Inflammatory macrophage treated with lipopolysaccharide for 4 hours (primary cell): Measurements from ENCODE around the gene SERPINA12.
A peak's percentile ranks its signal among the peaks of the same experiment; 100 is the strongest.

ENCODE experiments used
- DNase-seq: peaks from one replicate; pipeline ENCODE4 v3.0.0-alpha.2; 2020

SERPINA12 gene, protein sequence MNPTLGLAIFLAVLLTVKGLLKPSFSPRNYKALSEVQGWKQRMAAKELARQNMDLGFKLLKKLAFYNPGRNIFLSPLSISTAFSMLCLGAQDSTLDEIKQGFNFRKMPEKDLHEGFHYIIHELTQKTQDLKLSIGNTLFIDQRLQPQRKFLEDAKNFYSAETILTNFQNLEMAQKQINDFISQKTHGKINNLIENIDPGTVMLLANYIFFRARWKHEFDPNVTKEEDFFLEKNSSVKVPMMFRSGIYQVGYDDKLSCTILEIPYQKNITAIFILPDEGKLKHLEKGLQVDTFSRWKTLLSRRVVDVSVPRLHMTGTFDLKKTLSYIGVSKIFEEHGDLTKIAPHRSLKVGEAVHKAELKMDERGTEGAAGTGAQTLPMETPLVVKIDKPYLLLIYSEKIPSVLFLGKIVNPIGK

DNA sequence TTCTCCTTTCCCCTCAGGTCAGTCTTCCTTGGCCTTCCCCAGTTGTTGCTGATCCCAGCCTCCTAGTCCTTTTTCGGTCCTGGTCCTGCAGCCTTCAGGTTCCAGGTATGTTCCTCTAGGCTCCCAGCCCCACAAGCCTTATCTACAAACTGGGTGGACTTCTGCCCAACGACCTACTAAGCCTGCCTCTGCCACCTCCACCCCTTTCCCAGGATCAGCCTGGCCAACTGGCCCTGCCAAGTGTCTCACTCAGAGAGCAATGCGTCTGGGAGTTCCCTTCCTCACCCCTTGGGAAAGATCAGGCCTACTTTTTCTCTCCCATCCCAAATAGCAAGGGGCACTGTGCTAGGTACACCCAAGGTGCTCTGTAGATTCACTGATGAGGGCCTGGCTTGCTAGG is at the start of gene SERPINA12:
Gene SERPINA12, minus strand, starts transcription at position 114 of the 400 bp plus-strand sequence. CDS start 11,072 bp downstream, outside the sequence.
- DNase-seq, result no peak

DNA sequence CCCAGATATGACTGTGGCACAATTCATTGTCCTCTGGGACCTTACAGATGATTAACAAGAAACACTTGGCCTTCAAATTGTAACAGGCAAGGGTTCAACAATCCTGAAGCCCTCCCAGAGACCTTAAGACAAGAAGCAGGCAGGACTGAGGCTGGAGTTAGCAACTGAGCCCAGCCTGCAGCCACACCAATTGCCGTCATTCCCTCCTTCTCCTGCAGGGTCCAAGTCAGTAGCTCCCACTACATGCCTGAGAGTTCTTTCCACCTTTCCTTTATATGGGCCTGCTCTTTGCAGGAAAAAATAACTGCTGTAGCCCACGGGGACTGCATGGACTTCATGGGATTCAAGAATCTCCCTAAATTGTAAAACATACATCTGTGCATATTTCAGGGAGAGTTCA is 49.6 kb upstream of the SERPINA12 start:
- DNase-seq, result no peak

DNA sequence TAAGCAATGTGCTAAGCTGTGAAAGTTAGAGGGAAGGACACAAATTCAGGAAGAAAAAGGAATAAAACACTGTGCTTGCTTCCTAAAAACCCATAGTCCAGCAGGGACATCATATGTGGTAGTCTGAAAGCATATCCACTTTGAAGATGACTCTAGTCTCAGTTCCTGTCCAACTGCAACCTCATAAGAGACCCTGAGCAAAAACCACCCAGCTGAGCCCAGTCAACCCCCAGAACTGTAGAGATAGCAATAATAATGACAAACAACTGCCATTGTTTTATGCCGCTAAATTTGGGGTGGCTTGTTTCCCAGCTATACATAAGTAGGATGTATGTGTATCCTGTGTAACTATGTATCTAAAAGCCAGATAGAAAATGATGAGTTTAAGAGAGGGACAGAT is 48.1 kb upstream of the SERPINA12 start:
- no peak for DNase-seq

DNA sequence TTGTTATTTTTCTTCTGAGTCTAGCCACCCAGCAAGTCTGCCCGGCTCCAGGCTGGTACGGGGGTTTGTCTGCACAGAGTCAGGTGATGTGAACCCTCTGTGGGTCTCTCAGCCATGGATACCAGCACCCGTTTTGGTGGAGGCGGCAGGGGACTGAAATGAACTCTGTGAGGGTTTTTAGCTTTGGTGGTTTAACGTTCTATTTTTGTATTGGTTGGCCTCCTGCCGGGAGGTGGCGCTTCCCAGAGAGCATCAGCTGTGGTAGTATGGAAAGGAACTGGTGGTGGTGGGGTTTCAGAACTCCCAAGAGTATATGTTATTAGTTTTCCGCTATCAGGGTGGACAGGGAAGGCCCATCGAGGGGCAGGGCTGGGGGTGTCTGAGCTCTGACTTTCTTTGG is 46.7 kb upstream of the SERPINA12 start:
- DNase-seq, result no peak

DNA sequence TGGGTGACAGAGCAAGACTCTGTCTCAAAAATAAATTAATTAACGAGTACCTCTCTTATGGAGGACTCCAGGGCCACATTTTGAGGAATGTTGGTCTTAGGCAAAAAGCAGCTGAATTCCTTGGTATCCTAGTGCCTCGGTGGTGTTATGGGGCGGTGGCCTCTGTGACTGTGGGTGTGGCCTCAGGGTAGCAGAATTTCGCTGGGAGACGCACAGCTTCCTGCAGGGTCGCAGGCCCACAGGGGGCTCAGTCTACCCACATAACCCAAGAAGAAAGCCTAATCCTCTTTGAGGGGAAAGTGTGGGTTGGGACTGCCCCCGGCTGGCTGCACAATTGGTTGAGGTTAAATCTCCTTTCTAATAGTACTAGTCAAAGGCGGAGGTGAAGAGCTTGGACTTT is 40.8 kb upstream of the SERPINA12 start:
- DNase-seq, result no peak

DNA sequence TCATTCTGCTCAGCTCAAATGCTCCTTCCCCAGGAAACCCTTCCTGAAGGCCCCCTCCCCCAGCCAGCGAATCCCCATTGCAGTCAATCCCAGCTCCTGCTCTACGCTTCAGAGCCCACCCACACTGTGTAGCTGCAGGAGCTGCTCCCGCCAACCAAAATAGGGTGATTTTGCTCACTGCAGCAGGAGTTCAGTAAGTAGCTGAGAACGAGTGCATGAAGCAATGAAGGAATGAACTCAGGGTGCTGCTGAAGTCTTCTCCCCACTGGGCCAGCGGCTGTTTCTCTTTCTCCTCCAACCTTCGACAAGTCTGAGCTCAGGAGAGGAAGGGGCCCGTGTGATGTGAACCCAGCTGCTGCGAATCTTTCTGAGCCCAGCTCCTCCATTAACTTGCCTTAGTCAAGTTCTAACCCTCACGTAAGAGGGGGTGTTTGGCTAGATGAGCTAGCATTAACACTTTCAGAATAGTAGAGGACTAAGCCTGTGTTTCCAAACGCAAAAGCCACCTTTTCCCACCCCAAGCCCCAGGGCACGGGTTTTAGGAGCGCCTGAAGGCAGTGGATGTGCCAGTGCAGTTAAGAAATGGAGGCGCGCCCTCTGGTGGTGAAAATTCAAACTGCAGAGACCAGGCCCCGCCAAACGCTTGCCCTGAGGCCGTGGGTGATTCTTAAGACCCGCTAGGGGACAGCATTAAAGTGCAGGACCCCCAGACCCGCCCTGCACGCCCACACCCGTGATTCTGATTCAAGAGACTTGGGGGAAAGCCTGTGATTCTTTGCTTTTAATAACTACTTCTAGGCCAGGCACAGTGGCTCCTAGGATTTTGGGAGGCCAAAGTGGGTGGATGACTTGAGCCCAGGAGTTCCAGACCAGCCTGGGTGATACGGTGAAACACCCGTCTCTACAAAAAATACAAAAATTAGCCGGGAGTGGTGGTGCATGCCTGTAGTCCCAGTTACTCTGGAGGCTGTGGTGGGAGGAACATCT is 40.0 kb upstream of the SERPINA12 start:
- DNase-seq, result peak; percentile 27

DNA sequence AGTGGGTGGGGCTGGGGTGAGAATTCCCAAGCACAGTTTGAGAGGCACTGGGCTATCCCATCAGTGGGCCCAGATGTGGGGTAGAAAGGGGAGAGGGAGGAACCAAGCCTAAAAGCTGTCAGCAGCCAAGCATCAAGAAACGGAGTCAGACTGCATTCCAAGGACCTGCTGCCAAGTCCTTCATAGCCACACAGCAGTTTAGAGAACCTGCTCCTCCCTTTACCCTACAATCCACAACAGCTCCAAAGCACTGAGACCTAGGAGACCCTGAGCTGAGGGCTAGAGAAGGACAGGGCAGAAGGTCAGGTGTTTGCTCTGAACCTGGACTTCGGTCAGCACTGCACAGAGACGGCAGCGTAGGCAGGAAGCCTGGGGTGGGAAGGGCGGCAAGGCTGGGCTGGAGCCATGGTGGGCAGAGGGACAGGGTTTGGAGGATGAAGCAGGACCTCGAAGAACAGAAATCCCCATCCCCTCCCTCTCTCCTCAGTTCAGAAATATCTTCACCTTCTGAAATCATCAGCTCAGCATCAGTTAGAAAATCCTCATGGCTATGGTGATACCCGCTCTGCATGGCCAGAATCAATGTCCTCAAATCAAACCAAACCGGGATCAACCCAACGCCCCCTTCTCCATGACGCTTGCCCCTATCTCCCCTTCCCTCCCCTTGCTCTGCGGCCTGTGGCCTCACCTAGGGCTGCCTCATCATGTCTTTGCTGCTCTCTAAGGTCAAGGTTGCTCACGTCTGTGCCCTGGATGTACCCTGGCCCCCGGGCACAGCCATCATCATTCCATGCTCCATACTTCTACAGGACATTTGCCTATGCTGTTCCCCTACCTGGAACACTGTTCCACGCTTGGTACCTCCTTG is 39.1 kb upstream of the SERPINA12 start:
- DNase-seq, result no peak

DNA sequence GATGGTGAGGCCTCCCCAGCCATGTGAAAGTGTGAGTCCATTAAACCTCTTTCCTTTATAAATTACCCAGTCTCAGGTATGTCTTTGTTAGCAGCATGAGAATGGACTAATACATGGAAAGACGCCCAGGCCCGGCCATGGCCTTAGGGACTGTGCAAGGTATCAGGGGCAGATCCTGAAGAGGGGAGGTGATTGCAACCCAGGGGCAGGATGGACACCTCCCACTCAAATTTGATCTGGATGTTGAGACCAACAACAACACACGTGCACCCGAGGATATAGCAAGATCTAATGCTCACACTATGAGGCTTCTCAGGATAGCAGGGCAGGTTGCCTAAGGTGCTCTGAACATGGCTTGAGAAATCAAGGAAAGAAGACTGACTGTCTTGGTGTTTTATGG is 38.5 kb upstream of the SERPINA12 start:
- no peak for DNase-seq

DNA sequence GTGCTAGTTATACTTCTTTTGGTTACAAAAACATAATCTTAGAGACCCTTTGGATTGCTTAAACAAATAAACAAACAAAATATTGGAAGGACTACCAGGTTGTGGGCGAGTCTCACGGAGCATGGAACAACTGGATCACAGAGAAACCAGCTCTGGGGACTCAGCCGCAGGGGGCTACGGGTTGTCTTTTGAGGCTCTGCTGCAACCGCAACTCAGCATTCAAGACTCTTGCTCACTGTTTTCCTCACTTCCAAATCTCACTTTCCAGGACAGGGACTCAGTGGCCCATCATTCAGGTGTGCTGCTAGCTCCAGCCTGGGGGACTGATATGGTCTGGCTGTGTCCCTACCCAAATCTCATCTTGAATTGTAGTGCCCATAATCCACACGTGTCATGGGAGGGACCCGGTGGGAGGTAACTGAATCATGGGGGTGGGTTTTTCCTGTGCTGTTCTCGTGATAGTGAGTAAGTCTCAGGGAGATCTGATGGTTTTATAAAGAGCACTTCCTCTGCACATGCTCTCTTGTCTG is 37.9 kb upstream of the SERPINA12 start:
- DNase-seq, result no peak

DNA sequence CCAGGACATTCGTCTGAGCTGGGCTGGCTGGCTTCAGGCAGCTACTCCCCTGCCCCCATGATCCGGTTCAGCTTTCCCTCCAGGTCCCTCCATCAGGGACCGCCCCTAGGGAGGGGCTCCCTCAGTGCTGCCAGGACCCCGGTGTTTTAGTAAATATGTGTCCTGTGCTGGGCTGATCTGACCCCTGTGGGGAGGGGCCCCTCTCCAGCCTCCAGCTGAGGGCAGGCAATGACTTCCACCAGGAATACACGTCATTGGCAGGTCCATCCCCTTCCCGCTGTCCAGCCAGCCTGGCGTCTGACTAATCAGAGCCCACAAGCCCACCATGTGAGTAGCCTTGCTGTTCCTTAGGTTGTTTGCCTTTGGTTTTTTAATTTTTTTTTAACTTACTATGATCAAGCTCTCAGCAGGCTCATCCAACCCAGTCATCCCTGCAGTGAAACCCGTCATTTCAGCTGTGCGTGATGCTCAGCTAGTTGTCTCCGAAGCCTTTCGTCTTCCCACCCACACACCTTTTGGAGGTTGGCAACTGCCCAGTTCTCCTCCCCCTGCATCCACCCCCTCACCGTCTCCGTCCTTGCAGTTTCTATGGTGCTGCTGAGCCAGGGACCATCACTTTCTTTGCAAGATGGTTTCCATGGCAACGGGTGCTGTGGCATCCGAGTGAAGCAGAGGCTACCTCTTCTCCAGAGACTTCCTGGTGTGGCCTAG is 36.0 kb upstream of the SERPINA12 start:
- DNase-seq, result no peak

DNA sequence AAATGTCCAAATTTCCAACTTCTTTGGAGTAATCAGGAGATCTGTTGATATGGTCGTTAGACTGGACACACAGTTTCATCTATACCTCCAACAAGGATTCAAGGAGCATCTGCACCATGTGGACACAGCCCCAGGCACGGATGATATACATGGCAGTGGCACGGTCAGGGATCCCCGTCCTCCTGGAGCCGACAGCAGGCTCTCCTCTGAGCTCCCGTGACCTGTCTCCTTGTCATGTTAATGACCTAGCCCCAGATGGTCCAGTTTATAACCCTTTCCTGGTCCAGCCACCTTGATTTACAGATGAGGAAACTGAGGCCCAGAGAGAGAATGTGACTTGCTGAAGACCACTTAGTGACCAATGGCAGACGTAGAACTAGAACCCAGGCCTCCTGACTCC is 35.5 kb upstream of the SERPINA12 start:
- DNase-seq, result no peak

DNA sequence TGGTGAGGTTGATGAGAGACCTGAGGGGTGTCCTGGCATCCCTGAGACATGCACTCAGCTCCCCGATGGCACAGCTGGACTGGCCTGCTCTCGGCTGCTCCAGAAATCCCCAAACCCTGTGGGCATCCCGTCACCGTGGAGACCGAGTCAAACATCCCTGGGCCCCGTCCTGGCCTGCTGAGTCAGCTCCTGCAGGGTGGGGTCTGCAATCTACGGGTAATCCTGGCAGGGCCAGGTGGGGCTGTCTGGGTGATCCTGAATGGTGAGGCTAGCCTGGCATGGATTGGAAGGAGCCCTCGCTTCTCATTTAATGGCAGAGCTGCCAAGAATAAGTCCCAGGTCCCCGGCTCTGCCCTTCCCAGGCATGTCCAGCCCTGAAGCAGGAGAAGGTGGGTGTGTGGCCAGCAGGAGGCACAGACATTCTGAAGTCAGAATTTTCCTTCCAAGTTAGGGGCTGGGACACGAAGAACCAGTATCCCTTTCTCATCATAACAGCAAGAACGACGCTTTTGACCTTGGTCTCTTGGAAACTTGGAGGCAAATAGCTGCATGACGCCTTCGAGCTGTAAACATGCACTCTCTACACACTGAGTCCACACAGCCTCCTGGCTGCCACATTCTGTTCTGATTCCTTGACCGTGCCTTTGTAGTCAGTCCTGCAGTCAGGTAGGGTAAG is 34.3 kb upstream of the SERPINA12 start:
- no peak for DNase-seq

DNA sequence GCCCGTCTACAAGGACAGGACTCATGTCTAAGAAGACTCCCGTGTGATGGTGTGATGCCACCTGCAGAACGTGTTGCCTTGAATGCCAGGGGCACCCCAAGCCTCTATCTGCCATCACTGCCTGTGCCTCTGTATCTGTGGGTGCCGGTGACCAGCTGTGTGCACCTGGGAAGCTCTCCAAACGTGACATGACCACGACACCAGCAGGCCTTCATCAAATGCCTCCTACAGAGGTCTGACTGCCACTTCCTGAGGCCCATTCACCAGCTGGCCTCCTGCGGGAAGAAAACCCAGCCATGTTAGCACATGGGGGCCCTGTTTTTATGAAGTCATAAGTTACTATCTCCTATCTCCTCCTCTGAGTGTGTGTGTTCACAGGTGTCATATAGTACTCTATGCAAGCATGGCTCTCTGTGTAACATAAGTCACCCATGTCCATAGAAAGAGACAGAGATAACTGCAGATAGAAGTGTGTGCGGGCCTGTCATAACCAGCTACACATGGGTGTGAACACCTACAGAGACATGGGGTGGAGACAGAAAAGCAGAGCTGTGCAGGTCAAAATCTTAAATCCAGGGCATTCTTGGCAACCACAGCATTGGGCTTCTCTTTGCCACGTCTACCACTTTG is 33.7 kb upstream of the SERPINA12 start:
- no peak for DNase-seq

DNA sequence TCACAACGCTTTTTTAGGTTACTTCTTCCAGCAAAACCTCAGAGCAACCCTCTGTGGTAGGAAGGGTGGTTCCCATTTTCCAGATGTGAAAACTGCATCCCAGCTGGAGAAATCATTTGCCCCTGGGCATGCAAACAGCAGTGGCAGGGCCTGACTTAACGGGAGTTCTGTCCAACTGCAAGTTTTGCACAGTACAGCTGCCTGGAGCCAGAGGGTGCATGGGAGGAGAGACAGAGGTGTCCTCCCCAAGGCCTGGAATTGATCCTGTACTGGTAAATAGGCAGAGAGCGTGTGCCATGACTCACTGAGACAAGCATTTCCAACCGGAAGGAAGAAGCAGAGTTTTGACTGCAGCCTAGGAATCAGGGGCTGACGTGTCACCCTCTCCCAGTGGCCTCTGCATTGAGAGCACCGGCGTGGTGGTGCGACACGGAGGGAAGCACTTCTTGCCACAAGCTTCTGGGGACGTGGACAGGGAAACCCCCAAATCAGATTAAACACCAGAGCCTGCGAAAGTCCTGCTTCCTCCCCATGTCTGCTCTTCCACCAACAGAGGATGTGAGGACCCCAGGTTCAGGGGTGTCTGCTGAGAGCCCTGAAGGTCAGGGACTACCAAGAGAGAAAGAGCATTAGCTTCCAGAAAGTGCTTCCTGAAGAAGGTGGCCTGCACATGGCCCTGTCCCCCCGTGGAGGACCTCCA is 33.0 kb upstream of the SERPINA12 start:
- no peak for DNase-seq

DNA sequence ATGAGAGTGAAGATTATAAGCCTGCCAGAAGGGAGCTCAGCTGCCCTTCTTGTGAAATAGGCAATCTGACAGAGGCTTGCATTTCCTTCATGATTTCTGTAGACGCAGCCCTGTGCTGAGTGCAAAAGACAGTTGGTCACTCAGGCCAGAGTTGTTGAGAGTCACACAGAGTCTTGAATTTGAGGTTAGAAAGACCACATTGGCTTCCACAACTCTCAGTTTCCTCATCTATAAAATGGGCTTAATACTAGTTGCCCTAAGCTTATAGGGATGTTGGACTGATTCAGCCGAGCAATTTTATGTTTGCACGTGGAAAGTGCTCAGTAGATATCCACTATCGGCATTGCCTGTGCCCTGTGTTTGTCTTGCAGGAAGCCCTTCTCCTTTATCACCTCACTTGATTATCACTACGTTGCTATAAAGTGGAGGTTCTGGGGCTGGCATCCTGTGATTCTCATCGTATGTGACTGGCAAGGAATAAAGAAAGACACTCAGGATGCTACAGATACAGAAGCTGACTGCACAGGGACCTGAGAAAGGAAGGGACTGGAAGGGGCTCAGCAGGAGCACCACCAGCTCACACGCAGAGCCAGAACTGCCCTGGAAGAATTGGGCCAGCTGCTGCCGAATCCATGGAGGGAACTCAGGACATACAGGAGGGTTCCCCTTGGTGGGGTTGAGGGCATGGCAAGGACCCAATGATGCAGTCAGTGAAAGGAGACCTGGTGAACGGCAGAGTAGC is 32.1 kb upstream of the SERPINA12 start:
- no peak for DNase-seq

DNA sequence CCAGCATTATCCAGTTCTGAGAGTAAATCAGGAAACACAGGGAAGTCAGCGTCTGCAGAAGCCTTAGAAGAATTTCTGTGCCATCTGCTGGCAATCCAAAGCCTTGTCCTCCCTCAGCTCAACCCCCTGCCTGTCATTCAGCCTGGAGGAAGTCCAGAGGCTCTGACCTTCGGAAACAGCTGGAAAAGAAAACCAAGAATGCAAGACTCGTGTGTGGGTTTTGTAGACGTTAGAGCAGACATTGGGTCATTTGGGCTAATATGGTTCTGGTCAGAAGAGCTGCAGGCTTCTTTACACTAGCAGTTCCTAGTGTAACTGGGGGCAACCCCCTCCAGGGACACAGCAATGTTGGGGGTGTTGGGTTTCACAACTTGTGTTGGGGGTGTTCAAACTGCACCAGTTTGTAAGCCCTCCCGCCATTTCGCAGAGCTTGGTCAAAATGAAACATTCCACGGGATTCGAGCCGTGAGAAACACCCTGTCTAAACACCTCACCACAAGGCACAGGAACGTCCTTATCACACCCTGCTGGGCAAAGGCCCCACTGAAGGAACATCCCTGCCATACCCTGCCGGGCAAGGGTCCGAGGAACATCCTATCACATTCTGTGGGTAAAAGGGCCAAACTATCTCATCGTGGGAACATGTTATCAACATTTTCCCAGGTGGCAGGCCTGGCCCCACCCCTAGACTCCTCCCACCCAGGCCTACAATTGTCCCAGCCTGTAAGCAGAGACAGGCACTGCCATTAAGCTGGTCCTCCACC is 30.9 kb upstream of the SERPINA12 start:
- DNase-seq, result no peak

DNA sequence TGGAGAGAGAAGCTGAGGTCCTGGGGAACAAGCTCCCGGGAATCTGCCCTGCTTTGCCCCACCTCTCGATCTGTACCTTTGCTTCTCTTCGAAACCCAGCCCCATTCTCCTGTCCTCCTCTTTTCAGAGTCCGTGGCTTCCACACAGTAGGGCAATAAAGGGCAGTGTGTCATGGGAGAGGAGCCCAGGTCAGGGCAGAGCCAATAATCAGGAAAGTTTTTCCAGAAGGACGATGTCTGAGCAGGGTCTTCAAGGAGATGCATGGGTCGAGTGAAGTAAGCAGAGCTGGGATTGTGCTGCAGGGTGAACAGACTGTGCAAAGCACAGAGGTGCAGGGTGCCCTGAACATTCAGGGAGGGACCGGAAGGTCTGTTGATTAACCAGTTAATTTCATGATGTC is 29.9 kb upstream of the SERPINA12 start:
- no peak for DNase-seq

DNA sequence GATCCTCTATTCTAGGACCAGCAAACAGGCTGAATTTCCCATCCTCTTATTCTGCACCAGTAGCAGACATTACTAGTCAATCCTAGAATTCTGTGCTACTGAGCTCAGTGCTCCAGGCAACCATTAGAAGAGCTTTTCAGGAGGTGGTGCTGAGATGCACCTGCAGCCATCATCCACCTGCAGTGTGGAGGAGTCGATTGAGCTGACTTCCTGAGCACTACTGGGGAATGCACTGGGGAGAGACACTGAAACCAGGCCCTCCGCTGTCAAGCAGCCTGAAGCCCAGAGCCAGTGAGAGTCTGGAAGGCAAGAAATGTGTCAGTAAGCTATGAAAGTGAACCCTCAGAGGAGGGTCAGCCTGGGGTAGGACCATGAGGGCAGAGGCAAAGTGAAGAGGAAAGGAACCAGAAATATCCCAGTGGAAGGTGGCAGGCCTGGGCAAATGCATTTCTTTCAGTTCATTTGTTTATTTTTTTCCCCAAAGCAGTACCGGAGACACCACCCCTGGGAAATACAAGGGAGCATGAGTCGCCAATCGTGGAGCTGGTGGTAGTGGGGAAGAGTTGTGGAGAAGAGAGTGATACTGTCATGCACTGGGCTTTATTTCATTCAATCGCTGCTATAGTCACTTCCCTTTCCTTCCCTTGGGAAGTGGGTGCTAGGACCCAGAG is 28.9 kb upstream of the SERPINA12 start:
- DNase-seq, result no peak
